ENCODE data around the gene PLSCR5.

The PLSCR5 gene, protein sequence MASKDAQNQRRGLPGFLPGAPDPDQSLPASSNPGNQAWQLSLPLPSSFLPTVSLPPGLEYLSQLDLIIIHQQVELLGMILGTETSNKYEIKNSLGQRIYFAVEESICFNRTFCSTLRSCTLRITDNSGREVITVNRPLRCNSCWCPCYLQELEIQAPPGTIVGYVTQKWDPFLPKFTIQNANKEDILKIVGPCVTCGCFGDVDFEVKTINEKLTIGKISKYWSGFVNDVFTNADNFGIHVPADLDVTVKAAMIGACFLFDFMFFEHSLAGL

DNA sequence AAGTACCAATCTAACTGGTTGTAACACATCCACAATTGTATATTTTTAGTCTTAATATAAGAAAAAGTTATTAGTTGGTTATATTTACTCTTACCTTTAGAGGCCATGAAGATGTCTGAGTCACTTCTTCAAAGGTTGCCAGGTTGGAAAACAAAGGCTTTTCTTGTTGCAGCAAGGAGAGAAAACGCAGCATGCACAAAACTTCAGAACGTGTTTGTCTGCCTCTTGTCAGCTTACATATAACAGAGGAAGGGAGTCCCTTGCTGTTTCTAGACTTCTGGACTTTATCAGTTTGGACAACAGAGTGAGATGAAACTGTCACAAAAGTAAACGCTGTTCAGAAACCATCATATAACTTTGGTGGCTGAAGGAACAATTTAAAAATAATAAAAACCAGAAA lies at the start of gene PLSCR5:
PLSCR5 (minus strand) TSS at position 241 of the 400 bp plus-strand sequence; CDS start at position 107, 134 bp downstream.
- DNase-seq, result no peak

DNA sequence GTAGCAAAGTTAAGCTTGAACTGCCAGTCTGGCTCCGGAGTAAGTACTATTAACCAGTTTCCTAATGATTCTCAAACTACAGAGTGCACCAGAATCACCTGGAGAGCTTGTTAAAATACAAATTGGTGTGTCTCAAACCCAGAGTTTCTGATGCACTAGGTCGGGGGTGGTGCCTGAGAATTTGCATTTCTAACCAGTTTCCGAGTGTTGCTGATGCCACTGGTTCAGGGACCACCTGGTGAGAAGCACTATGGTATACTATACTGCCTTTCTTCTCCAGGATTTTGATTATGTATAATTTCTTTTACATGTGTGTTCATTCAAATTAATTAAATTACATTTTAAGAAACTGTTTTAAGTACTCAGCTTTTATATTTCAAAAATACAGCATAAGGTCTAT lies 48.8 kb upstream of the PLSCR5 start:
- DNase-seq, result no peak

DNA sequence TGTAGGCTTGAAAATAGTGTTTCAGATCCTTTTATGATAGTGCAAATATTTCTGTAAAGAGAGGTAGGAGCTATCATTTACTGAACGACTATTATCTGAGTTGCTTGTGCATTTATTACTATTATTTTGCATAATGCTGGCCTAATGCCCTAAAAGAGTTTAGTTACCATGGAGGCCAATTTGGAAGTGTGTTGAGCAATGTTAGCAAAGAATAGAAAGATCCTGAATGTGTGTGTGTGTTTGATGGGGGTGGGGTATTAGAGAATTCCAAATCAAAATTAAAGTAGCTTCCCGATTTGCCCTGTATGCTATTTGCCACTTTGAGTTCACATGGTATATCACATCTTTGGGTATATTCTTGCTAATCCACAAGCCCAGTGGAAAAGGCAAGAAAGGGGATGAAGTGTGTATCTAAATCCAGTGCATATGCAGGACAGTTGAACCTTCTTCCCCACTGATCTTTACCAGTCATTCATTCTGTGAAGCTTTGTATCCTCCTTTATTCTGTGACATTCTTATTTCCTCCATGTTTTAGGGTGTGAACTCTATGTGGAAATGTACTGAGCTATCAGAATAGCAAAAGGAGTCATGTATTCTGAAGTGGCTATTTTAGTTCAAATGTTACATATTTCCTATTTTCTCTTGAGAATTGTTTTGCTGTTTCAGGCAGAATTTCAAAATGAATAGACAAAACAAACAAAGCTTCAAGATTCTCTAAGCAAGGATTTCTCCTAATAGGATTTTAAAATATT lies 45.7 kb upstream of the PLSCR5 start:
- no peak for DNase-seq

DNA sequence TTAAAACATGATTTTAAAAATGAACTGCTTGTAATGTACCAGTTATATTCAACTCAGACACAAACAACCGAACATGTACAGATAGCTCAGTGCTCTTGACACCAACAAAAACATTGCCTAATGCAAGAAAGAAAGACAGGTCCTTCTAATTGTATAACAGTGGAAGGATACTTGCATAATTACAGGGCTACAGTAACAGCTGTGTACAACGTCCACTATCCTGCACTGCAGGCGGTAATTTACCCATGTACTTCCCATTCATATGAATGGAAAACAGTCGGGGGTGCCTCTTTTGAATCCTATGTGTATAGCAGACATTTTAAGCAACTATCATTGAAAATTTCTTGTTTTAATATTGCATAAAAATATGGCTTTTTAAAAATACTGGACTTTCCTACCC lies 41.1 kb upstream of the PLSCR5 start:
- peak; percentile 54 to 71 for DNase-seq

DNA sequence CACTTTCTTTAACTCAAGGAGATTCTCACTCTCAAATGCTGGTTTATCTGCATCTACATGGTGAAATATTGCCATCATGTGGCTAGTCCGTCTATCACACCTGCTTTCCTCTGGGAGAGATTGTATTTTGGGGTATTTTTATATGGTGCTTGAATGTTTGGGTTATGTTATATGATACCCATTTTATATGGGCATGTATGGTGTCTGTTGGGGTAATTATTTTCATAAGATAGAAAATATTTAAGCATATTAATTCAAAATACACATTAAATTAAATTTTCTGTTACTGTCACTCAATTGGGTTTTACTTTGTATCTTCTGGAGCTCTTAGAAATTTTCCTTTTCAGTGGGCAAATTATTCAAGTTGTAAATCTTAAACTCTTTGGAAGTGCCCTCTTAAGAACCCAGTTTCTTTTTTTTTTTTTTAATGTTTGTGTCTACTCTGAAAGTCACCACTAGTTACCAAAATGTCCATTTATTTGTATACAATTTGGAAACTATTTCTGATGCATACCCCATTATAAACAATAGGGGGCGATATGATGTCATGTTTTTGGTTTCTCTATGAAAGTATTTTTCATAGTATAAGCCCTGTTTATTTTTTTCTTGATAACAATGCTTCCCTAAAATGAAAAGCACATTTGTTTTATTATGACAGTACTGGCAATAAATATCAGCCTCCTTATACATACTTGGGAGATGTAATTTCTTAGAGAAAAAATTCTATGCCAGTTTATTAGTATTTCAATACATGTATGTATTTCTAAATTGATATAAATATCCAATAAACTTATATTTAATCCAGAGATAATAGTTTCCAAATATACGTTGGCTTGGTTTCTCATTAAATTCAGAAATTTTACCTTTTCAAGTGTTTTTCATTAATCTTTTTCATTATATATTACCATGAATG lies 36.1 kb upstream of the PLSCR5 start:
- DNase-seq, result peak; percentile 67

DNA sequence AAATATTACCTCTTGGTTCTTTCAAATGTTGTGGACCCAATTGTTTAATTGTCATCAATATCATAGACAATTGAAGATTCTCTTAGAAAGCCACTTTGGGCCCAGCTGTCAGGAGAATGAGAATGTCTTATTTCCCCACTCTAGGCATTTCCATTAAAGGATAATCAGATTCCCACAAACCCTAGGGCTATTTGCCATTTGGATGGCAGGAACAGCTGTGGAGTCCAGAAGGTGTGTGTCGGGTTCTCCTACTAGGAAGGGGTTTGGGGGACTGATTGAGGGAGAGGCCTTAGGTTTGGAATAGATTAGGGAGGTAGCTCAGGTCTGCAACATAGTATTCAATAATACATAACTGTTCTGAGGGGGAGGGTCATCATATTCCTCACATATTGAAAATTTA lies 35.2 kb upstream of the PLSCR5 start:
- no peak for DNase-seq

DNA sequence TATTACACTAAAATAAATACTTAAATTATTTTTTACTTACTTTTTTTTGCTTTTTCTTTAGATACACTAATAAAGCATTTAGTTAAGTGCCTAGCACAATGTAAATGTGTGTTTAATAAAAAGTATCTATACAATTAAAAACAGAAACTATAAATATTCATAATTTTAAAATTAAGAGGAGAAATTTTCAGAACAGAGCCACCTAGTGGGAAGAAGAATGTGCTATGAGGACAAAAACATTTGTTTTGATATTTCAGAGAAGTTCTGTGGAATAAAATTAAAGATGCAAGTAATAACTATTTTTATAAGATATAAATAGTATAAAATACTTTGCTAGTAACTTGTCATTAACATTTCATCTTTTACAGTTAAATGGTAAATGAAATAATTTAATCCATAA lies 33.6 kb upstream of the PLSCR5 start:
- DNase-seq, result peak; percentile 7 to 19

DNA sequence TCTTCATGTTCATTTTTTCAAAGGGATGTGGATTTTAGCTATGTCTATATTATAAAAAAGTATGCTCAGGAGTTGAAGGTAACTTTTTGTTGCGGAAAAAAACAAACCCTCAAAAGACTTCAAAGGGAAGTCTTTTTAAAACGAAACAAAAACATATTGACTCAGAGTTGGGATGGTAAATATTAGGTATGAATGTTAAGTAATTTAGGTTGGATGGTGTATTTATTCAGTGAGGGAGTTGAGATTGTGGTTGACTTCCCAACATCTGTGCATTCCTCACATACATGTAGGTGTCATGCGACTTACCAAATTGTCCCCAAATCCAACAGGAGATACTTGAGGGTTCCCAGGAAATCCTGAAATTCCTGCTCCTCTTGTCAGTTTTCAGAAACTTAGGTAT lies 32.7 kb upstream of the PLSCR5 start:
- no peak for DNase-seq

DNA sequence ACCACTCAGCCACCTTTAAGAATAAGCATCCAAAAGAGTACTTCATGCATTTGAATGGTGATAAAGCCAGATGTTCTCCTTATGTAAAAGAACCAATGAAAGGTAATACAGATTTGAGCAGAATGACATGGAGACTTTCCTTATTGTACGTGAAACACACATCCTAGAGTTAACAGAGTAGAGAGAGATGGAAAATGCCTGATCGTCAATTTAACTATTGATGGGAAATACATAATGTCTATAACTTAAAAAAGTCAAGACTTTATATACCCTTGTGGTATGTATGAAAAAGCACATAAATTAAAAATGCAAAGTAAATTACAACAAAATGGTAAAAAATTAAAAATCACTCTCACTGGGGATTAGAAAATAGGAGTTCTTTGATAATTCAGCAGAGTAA lies 31.7 kb upstream of the PLSCR5 start:
- no peak for DNase-seq

DNA sequence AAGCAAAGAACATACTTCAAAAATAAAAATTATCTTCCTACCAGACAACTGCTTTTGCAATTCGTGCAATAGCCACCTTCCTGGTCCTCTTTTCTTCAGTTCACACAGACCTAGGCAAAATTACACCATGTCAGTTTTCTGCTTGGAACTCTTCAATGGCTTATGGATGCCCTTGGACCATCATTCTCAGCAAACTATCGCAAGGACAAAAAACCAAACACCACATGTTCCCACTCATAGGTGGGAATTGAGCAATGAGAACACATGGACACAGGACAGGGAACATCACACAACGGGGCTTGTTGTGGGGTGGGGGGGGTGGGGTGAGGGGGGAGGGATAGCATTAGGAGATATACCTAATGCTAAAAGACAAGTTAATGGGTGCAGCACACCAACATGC lies 29.2 kb upstream of the PLSCR5 start:
- no peak for DNase-seq

DNA sequence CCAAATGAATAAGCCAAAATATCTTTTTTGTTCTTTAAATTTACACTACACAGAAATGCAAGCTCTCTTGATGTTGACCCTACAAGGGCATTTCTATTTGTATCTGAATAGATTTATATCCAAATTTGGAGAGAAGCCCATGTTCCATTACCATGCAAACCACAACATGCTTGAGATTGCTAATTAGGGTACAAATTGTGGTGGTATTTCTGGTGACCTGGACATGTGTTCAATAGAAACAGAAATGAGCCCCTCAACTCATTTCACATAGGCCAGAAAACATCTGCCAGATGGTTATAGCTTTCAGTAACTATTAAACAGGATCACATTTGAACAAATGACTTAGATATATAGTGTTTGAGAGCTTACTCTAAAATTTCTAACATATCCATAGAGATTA lies 23.5 kb upstream of the PLSCR5 start:
- DNase-seq, result no peak

DNA sequence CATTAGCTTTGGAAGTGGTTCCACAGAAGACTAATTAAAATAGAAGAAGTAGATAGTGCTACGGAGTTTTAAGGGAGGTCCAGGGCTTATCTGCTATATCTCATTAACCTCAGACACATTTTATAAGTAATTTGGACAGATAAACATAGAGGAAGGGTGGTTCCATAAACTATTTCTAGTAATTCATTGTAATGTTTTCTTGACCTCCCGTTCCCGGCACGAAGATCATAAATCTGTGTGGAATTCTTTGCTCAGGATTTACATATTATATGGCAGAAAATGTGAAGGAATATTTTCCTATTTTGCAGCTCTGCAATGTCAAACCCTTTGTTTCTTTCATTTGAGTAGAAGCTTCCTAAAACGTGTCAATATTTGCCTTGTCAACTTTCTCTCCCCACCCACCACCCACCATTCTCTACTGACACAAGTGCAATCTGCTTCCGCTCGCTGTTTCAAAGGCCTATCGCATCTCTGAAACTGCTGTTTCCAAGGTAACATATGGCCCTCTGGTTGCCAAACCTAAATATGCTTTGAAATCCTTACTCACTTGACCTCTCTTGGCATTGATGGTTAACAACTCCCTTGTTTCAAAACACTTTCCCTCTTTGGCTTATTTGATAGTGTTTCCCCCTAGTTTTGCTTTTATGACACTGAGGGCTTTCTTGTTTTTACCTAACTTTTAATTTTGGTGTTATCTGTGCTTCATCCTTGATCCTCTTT lies 21.4 kb upstream of the PLSCR5 start:
- no peak for DNase-seq

DNA sequence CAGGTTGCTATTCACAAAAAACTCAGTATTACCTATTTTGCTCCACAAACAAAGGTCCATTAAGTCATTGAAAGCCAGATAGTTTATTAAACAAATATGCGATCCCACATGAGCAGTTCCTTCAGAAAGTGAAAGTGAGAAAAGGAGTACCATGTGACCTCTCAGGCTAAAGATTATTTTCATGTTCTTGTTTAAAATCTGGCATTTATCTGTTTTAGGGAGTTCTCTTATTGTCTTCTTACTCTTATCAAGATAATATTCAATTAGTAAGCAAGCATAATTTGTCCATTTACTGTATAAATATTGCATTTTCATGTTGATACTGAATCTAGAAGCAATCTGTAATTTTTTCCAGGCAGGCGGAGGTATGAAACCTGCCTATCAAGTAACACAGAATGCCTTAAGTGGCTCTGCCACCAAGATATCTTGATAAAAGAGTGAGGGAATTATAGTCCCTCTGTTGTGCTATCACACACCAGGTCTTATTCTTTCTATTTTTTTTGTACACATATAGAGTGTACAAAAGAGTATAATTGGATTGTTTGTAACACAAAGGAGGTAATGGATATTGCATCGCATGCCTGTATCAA lies 20.1 kb upstream of the PLSCR5 start:
- peak; percentile 50 to 65 for DNase-seq

DNA sequence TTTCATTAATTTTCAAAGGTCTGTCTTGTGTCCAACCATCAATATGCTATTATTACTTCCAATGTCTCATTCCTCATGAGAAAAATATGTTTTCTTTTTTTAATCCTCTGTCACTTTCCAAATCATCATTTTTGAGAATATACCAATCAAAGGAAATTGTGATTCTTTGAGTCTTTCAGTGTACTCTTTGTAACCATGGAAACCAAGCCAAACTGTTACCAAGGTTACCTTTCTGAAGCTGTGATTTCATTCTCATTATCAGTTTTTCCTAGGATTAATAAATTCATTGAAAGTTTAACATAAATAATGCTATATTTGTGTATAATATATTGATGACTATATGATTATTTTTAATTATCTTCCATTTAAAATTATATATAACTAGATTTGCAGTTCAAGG lies 16.6 kb upstream of the PLSCR5 start:
- no peak for DNase-seq

DNA sequence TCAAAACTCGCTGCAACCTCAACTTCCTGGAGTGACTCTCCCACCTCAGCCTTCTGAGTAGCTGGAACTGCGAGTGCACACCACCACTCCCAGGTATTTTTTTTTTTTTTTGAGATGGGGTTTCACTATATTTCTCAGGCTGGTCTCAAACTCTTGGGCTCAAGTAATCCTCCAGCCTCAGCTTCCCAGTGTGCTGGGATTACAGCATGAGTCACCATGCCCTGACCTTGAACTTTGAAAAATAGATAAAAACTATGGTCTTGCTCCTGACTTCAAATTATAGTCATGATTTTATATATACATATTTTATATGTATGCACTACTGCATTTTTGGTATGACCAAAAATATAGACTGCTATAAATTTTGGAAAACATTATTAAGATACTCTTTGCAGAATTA lies 6.9 kb upstream of the PLSCR5 start:
- no peak for DNase-seq

DNA sequence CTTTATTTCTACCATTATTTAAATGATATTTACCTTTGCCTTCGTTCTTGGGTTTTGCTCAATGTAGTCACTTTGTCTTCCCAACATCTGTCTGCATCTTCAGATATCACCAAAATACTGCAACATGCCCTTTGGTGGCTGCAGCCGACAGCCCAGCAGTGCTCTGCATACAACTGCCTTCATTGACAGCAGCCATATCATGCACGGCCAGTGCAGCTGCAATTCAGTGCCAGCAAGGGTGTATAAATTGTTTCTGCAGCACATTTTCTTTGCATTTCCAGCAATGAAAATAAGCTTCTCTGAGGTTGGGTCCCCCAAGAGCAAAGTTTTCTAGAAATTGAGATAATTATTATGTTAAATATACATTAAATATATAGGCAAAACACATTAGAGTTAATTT lies 6.0 kb upstream of the PLSCR5 start:
- DNase-seq, result no peak

DNA sequence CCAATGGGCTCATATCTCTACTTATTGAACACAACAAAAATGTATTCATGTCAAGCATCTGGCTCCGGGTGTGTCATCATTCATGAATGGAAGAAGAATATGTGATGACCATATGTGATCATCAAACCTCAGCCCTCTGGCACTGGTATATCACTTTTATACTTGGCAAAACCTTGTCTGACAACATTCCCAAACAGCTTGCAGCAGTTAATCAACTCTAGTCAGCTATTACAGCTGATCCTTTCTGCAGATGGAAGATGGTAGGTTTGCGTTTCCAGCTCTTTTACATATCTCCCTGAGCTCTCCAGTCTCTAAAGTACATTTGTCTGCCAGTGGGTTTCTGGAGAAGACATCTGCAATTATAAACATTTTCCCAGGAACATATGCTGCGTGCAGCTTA lies 6.6 kb downstream of the PLSCR5 start:
- DNase-seq, result no peak

DNA sequence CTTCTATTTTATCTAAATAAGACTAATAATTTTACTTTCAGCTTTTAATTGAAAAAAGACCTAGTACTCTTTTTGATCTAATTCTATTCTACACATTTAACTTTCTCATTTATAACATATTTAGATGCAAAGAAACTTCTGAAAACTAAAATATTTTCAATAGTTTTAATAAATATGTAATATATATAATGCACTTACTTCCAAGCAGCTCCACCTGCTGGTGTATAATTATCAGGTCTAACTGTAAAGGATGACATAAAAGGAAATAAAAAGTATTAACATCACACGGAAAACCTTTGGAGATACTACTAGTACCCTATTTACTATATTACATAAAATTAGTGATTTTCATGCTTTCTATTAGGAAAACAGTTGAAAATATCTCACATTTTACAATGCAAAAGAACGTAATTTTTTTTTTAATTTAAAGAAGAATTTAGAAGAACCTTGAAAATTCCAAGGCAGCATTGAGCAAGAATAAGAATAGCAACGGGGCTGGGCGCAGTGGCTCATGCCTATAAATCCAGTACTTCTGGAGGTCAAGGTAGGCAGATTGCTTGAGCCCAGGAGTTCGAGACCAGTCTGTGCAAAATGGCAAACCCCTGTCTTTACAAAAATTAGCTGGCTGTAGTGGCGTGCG lies 10.2 kb downstream of the PLSCR5 start:
- peak; percentile 5 to 33 for DNase-seq

DNA sequence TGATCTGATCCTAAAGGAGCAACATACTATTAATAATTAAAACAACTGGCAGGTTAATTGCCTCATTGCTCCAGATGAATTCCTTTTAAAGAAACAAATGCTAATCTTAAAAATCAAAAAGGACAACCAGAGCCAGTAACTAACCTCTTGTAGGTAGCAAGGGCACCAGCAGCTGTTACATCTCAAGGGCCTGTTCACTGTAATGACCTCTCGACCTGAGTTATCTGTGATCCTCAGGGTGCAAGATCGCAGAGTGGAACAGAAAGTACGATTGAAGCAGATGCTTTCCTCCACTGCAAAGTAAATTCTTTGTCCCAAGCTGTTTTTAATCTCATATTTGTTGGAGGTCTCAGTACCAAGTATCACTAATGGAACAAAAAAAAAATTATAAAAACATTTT lies 11.4 kb downstream of the PLSCR5 start:
- DNase-seq, result no peak

DNA sequence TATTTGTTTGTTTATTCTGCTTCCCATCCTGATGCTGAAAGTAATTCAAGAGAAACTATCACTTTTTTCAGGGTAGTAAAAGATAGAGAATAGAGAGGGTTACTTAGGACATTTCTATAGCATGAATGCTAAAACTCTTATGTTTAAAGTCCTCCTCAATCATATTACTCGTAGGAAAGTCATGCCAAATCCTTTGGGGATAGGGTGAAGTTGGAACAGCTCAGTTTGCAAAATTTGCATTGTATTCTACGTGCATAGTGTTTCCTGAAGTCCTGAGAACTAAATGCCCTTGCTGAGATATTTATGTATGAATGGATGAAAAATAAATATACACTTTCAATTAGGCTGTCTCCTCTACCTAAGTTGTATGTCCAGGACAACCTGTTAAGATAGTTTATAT lies 14.6 kb downstream of the PLSCR5 start:
- DNase-seq, result no peak

DNA sequence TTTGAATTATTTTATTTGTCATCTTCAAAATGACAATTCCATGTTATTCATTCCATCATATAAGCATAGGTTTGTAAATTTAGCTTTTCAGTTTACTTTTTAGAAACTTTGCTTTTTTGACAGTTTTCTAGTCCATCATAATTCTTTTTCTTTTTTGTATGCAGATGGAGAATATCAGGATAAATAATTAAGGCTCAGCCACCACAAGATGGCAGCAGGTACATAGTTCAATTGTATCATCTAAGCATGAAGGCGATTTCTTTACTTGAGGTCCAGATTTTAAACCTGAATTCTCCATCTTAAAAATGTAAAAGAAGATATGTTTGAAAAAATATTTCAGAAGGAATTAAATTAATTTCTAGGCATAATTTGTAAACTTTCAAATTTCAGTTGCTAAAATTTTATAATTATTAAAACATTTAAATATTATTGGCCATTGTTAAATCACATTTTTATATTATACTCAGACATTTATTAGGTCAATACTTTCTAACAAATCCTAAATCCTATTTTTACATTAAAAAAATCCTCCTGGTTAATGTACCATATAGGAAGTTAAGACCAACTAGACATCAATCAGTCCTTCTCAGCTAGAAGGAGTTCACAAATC lies 15.1 kb downstream of the PLSCR5 start:
- DNase-seq, result peak; percentile 40 to 63

DNA sequence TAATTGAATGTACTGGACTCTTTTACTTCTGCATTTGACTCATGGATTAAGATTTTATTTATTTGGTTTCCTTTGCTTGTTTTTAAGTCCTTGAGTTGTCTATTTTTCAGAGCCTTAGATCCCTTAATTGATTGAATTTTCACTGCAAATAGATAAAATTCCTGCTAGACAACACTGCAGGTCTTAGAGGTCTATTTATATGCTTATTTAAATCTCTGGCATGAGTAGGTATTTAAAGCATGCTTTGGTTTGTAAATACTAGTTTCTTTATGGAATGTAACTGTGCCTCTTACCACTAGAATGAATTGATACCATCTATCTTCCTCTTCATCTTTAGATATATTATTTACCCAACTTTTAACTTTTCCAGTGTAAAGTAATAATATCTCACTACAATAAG lies 20.0 kb downstream of the PLSCR5 start:
- DNase-seq, result no peak

Data from AML-193 (cell line).